Measurements from ENCODE around the gene SF3B1. TPM values are rescaled to one million over a fixed set of nuclear protein-coding genes. Genes with fewer than 3 reads are reported as not detected.
A peak's percentile ranks its signal among the peaks of the same experiment; 100 is the strongest.

Gene SF3B1
- total and polyA plus RNA-seq, 2 of the 13 experiments (the other 11 are each of a cell fraction or from before 2014, with no cell fraction given): 387 to 750 TPM

GRCh38 chr2:197434541-197435513, at the start of gene SF3B1 (continued):
- TF ChIP-seq ZHX2 (IDR thresholded peaks at IDR 0.05; ENCODE audit: low read depth) (peak; percentile 87), ZHX2 (CRISPR knock-in tag; IDR thresholded peaks at IDR 0.05; ENCODE audit: borderline replicate concordance) (no peak), KDM4B (CRISPR knock-in tag; IDR thresholded peaks at IDR 0.05) (0 out of 2 replicates have a peak, but pooled peaks have one; percentile 60), RARA (CRISPR knock-in tag; IDR thresholded peaks at IDR 0.05) (peak; percentile 38; the same call in 1 of the 2 replicates), TOE1 (CRISPR knock-in tag; IDR thresholded peaks at IDR 0.05) (peak; percentile 47), HDAC1 (CRISPR knock-in tag; IDR thresholded peaks at IDR 0.05) (peak; percentile 79), SKI (IDR thresholded peaks at IDR 0.05; ENCODE audit: partially characterized antibody) (peak; percentile 35), ZNF33B (CRISPR knock-in tag; IDR thresholded peaks at IDR 0.05) (peak; percentile 55), TFE3 (CRISPR knock-in tag; IDR thresholded peaks at IDR 0.05) (peak; percentile 97), ZNF569 (CRISPR knock-in tag; IDR thresholded peaks at IDR 0.05; ENCODE audit: borderline replicate concordance) (0 out of 2 replicates have a peak, but pooled peaks have one; percentile 72), SNAPC2 (CRISPR knock-in tag; IDR thresholded peaks at IDR 0.05) (peak; percentile 27; the same call in 1 of the 2 replicates), ZNF484 (CRISPR knock-in tag; IDR thresholded peaks at IDR 0.05; ENCODE audit: borderline replicate concordance, low read depth) (no peak), NFYC (CRISPR knock-in tag; IDR thresholded peaks at IDR 0.05) (peak; percentile 32; the same call in 1 of the 2 replicates), FIP1L1 (IDR thresholded peaks at IDR 0.05; ENCODE audit: borderline replicate concordance, insufficient read depth, low read depth, low read length) (peak; percentile 85; the same call in 1 of the 2 replicates), CTCF (CRISPR knock-in tag; IDR thresholded peaks at IDR 0.05) (0 out of 2 replicates have a peak, but pooled peaks have one; percentile 19), ZIK1 (CRISPR knock-in tag; IDR thresholded peaks at IDR 0.05; ENCODE audit: borderline replicate concordance, low read depth) (peak; percentile 77; the same call in 1 of the 2 replicates), ZMYM3 (CRISPR knock-in tag; IDR thresholded peaks at IDR 0.05) (no peak), ZNF552 (CRISPR knock-in tag; IDR thresholded peaks at IDR 0.05; ENCODE audit: borderline replicate concordance) (peak; percentile 28; the same call in 1 of the 2 replicates), ZNF75D (CRISPR knock-in tag; IDR thresholded peaks at IDR 0.05; ENCODE audit: borderline replicate concordance) (0 out of 2 replicates have a peak, but pooled peaks have one; percentile 61)
